HG03025 (cell line): ENCODE data around the gene ZFAND2A.
"Not testable (repeated sequence)": the region's sequence is repeated elsewhere in the genome, so short reads cannot be mapped to it uniquely, and the experiment has no call there.

Experiments used
- ATAC-seq: cut with Tn5 transposase; IDR thresholded peaks from one replicate; pipeline ENCODE4 v1.9.1; 2021; ENCODE audit warnings: mild to moderate bottlenecking, moderate library complexity; ENCODE audit not compliant: unreplicated experiment, low FRiP score

Gene ZFAND2A

DNA sequence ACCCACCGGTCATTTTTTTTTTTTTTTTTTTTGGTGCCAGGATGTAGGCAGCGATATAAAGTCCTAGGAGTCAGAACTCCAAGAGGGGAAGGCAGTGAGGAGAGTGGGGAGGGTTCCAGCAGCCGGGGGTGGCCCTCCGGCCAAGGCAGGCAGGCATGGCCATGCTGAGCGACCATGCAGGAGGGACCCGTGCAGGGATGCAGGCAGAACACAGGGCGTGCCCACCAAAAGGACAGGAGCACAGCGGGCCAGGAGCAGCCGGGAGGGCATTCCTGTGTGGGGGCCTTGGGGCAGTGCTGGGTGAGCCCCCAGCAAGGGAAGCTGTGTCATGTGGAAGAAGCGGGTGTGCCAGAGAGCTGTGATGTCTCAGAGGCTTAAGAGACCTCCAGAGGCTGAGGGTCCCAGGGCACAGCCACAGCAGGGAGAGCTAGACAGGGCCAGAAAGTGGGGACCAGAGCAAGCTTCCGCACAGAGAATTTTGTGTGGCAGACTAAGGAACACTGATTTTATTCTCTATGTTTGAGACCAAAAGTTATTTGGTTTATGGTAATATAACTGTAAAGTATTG, 5.7 kb downstream of the ZFAND2A start:
- no peak for ATAC-seq

GRCh38 chr7:1152492-1152891, 7.5 kb downstream of the ZFAND2A start:
- no peak for ATAC-seq

GRCh38 chr7:1151653-1152425, 8.2 kb downstream of the ZFAND2A start:
- no peak for ATAC-seq

DNA sequence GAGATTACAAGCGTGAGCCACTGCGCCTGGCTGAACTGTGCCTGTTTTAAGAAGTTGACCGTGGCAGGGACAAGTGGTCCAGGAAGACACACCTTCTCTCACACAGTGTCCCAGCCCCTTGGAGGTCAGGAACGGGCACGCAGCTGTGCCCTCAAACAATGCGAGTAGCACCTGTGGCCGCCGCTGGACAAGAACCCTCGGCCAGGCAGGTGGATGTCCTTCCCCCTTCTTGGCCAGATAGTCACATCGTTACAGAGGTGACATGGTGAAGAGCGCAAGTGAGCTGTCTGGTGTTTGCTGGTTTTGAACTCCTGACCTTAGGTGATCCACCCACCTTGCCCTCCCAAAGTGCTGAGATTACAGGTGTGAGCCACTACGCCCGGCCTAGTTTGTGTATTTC, 8.8 kb downstream of the ZFAND2A start:
- no peak for ATAC-seq

DNA sequence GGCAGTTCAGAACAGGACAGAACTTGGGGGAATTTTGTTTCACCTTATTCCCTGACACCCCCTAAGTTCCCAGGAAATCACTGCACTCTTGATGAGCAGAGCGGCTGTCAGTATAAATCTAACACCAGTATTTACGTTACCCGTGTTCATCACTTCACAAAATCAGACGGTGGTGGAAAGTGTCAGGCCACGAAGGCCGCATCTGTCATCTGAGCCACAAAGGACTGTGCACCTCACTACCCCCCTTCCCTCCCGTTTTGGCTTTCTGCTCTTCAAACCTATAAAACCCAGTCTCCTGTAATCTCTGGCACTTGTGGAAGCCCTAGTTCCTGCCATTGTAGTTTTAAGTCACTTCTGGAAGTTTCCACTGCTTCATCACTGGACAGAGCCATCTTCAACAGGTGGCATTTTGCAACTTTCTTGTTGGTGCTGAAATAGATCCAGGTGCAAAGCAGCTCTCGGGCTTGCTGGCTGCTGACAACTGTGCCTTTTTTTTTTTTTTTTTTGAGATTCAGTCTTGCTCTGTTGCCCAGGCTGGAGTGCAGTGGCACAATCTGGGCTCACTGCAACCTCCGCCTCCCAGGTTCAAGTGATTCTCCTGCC, 9.5 kb downstream of the ZFAND2A start:
- ATAC-seq: no peak

GRCh38 chr7:1149351-1149794, 10.6 kb downstream of the ZFAND2A start:
- no peak for ATAC-seq

DNA sequence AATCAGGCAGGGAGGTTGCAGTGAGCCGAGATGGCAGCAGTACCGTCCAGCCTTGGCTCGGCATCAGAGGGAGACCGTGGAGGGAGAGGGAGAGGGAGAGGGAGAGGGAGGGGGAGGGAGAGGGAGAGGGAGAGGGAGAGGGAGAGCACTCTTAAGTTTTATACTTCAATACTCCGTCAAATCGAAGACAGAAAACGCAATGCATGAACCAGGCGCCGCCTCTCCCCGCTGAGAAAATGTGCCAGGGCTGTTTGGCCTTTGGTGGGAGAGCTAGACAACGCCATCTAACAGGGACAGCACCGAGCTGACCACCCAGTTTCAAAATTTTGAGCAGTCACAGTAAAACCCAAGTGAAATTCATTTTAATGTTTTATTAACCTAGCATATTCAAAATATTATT, 12.1 kb downstream of the ZFAND2A start:
- not testable (repeated sequence) for ATAC-seq

DNA sequence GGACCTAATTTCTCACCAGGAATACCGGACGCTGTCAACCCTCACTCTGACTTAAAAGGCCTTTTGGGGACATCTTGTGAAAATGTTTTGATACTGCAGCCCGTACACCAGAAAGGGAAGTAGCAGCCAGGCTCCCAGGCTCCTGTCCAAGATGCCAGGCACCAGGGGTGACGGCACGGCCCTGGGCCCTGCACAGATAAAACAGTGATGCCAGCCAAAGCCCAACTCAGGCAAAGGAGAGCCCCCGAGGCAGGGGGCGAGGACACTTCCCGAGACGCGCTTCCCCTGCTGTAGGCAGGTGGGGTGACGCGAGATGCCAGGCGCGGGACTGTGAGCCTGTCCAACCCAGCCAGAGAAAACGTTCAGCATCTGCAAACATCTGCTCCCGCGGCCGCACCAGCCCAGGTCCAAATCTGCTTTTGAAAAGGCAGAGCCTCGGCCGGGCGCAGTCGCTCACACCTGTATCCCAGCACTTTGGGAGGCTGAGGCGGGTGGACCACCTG, 15.7 kb downstream of the ZFAND2A start:
- ATAC-seq: no peak

- not testable (repeated sequence) for ATAC-seq
Observed at GRCh38 chr7:1143031-1143430, 17.0 kb downstream of the ZFAND2A start.

- no peak for ATAC-seq
Observed at GRCh38 chr7:1142051-1142635, 17.9 kb downstream of the ZFAND2A start.

GRCh38 chr7:1141651-1142050, 18.3 kb downstream of the ZFAND2A start:
- no peak for ATAC-seq

DNA sequence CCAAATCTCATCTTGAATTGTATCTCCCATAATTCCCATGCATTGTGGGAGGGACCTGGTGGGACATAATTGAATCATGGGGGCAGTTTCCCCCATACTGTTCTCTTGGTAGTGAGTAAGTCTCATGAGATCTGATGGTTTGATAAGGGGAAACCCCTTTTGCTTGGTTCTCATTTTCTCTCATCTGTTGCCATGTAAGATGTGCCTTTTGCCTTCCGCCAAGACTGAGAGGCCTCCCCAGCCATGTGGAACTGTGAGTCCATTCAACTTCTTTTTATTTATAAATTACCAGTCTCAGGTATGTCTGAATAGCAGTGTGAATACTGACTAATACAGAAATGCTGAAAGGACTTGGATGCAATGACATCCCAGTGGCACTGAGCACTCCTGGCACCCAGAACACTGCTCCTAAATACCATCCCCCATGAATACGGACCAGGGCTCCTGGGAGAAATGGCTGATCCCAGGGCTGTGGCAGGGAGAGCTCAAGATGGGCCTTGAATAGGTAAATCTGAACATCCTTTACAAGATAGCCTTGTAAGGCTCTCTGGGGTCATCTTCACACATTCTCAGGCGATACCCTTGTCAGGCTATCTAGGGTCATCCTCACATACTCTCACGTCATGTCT, 19.4 kb downstream of the ZFAND2A start:
- no peak for ATAC-seq

- peak; percentile 54 for ATAC-seq
Observed at GRCh38 chr7:1137517-1138167, 22.4 kb downstream of the ZFAND2A start.

DNA sequence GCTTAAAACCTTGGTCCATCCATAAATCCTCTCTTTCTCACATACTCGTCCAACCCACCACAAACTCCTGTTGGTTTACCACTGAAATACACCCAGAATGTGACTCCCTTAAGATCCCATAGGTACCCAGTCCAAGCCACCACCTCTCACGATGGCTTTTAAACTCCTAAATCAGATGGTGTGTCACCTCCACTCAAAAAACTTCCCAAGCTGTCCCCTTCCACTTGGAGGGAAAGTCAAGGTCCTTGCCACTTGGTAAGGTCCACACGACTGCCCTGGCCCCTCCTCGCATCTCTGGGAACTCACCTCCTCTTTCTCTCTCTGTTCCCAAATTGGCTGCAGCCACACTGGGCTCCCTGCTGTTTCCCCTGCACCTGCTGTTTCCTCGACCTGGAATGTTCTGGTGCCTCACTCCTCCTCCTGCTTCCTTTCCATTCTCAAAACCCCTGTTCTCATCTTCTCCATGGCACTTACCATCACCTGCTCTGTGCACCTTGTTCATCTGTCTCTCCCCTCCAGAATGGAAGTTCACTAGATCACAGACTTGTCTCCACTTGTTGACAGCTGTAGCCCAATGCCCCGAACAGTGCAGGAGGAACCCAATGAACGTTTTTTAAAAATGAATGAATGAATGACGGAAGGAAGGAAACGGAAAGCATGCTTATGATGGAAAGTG, 23.0 kb downstream of the ZFAND2A start:
- no peak for ATAC-seq

- no peak for ATAC-seq
Observed at GRCh38 chr7:1134951-1135350, 25.0 kb downstream of the ZFAND2A start.

DNA sequence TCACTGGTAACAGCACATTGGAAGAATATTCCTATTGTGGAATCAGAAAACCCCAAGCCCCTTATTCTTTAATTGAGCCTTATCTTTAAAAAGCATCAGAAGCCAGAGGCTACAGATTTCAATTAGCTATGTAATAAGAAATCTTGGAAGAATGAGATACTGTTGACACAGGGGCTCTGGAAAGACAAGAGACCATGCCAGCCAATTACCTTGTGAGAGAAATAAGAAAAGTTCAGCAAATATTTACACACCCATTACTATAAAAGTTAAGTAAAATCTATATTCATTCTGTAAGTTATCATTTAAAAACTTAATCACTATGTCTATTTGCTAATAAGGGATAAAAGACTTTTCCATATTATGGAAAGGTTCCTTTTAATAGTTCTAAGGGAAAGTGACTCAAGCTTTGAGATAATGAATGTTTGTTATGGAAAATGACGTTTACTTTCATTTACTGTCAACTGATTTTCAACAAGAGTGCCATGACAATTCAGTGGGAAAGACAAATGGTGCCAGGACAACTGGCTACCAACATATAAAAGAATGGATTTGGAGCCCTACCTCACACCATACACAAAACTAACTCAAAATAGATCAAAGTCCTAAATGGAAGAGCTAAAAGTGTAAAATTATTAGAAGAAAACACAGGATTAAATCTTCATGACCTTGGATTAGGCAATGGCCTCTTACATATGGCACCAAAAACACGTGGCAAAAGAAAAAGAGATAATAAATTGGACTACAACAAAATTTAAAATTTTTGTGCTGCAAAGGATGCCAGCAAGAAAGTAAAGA, 28.3 kb downstream of the ZFAND2A start:
- ATAC-seq: no peak

- ATAC-seq: no peak
Observed at GRCh38 chr7:1130021-1130990, 29.7 kb downstream of the ZFAND2A start.

DNA sequence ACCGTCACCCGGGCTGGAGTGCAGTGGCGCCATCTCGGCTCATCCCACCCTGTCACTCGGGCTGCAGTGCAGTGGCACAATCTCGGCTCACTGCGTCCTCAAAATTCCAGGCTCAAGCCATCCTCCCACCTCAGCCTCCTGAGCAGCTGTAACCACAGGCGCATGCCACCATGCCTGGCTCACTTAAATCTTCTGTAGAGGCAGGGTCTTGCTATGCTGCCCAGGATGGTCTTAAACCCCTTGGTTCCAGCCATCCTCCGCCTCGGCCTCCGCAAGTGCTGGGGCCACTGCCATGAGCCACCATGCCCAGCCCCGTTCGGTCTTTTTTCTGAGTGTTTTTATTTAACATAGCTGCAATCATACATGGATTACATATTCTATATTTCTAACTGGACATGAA, 30.6 kb downstream of the ZFAND2A start:
- no peak for ATAC-seq
